Measurements from ENCODE around the gene SH3RF3.

The SH3RF3 gene

DNA sequence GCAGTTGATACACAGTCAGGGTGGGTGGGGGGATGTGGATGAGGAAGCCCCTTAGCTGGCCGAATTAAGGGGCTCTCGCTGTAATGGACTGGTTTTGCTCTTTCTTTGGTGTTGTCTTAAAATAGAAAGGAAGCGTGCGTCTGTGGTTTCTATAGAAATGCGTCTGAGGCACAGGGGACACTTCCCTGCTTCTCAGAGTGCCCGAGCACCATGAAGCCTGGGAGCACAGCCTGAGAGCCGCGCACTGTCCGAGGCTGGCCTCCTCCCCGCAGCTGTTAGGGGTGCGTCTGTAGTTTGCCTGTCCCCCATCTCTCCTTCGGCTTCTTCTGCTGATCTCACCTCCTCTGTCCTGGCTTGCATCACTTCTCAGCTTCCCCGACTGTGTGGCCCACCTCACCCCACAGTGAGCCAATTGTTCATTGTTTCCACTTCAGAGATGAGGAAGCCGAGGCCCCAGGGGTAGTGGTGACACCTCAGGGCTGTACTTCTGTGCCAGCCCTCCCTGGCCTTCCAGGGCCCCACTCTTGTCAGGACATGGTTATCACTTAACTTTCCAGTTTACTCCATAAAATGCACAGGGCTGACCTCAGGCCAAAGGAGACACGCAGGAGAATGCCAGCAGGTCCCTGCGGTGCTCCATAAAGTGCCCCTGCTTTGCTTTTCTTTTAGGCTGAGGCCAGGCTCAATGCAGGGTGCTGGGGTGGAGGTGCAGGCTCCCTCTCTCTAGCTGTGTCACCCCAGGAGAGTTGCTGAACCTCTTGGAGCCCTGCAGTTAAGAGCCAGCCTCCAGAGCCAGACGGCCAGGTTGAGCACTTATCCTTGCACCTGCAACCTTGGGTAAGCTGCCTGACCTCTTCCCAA is 274.2 kb downstream of the SH3RF3 start:
- no peak for DNase-seq

DNA sequence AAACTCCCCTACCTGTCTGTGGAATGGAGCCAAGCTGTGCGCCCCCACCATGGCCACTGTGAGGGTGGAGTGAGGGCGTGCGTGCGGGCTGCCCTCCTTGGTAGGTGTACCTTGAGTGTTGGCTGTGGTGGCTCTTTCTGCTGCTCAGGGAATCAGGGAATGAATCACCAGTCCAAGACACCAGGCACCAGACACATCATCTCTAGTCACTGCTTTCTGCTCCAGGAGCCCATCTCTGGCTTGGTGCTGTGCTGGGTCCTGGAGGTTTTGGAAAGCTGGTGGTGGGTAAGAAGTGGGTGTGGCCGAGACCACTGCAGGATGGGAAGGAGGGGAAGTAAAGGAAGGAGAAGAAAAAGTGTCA is 274.8 kb downstream of the SH3RF3 start:
- no peak for DNase-seq

DNA sequence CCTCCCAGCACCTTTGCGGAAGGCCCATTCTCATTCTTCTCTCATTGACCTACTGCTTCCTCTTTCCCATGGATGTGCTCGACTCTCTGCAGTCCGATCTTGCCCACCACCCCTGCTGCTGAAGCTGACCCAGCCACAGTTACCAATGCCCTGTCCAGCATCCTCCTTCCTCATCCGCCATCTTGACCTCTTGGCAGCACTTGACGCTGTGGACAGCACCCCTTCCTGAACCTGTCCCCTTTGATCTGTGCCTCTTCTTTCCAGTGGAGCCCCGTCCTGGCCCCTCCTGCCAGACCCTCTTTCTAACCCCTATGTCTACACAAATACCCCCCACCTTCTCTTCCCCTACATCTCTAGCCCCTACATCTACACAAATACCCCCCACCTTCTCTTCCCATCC is 275.7 kb downstream of the SH3RF3 start:
- no peak for DNase-seq

- DNase-seq, result no peak
These were observed 276.9 kb downstream of the SH3RF3 start for GRCh38 chr2:109405873-109406272.

GRCh38 chr2:109406301-109406700 is 277.3 kb downstream of the SH3RF3 start:
- DNase-seq, result no peak

GRCh38 chr2:109407276-109408042 is 278.5 kb downstream of the SH3RF3 start:
- no peak for DNase-seq

GRCh38 chr2:109408043-109408335 is 279.0 kb downstream of the SH3RF3 start:
- no peak for DNase-seq

DNA sequence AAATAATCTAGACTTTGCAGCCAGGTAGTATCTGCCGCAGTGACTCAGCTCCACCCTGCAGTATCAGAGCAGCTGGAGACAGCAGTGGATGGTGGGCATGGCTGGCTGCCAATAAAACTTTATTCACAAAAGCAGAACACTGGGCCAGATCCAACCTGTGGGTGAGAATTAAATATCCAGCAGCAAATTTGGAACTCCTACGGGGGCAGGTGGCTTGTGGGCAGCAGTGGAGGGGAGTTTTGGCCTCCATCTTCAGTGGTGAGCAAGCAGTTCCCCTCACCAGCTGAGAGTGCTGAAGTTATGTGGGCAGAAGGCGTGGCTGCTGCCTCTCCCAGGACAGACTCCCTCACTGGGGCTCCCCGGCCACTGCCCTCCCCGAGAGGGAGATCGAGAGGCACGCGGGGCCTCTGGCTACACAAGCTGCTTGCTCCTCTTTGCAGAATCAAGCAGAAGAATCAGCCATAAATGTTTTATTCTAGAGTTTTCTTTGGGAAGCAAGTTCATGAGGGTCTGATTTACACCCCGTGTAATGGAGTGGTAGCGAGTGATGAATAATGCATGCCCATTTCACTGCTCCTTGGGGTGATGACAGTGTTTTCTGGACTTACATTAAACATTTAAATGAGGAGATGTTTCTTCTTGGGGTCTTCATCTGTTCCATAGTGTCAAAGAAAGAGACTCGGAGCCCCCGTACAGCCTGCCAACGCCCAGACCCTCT is 280.5 kb downstream of the SH3RF3 start:
- no peak for DNase-seq

- no peak for DNase-seq
These were observed 281.2 kb downstream of the SH3RF3 start for GRCh38 chr2:109410039-109410815.

DNA sequence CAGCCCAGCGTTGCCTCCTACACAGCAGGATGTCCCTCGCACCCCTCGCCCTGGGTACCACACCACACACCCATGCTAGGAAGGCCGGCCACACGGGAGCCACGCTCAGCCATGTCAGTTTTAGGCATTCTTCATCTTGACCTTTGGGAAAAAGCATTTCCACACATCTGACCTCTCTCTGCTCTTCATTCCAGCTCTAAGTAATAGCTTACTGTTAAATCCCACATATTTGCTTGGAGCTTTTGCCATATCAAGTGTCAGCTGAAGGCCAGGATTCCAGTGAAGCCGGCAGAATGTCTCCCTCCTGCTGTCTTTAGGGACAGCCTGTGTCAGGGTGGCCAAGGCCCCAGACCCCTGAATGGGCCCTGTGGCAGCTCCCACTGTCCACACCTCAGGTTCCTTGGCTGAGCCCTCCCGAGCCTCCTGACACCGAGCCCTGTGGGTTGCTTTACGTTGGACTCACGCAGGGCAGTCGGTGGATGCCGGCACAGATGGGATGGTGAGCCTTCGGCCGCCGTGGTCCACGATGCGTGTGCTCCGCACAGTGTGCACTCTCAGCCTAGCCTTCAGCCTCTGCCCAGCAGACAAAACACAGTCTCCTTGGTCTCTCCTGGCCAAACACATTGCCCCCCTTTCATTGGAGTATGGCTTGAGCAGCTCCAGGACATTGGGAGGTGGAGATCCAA is 282.8 kb downstream of the SH3RF3 start:
- no peak for DNase-seq

DNA sequence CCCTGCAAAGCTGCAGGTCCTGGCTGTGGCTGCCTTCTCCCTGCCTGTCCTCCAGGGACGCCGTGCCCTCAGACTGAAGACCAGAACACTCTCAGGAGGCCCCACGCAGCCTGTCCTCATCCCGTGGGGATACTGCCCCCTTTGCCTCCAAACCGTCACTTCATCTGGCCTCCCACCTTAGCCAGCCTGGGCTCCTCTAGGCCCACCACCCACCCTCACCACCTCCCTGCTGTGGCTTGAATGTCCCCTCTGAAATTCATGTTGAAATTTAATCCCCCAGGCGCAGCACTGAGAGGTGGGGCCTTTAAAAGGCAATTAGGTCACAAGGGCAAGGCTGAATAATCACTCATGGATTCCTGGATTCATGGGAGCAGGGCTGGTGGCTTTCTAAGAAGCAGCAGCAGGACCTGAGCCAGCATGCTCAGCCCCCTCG is 286.6 kb downstream of the SH3RF3 start:
- DNase-seq, result no peak

DNA sequence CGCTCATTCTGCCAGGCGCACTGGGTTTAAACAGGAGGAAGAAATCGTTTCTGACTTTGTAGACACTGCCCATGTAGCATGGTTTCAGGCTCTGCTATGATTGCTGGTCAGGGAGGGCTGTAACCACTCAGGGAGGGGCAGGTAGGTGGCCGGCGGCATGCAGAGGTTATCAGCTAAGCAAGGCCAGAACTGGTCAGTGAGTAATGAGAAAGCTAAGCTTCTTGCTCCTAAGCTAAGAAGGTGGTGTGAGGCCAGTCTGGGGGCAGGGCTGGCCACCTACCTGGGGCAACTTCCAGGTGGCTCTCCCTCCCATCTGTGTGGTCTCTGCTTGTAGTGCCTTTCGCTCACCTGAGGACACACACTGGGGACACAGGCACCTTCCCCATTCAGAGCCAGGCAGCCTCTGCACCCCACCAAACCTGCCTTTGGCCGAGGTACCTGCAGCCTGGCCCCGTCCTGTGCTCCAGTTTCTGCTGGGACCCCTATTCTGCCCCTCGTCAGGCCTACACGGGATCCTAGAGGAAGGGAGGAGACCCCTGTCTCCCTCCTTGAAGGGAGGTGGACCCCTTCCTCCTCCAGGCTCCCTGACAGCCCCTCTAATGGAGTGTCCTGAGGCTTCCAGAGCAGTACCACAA is 288.8 kb downstream of the SH3RF3 start:
- no peak for DNase-seq

DNA sequence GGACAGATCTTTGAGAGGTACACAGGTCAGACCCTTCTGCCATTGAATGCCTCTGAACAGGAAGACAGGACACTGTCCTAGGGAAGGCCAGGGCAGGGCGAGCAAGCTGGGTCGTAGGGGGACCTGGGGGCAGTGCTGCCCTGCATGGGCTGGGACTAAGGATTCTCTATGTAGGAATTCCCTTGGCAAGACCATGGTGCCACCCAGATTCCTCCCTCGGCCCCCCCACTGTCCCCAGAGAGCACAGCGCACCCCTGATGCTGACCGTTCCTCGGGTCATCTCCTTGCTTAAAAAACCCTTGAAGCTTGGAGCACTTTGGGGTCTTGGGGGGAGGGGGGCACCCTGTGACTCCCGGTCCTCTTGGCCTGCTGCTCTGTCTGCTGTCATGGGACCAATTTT is 289.7 kb downstream of the SH3RF3 start:
- no peak for DNase-seq

DNA sequence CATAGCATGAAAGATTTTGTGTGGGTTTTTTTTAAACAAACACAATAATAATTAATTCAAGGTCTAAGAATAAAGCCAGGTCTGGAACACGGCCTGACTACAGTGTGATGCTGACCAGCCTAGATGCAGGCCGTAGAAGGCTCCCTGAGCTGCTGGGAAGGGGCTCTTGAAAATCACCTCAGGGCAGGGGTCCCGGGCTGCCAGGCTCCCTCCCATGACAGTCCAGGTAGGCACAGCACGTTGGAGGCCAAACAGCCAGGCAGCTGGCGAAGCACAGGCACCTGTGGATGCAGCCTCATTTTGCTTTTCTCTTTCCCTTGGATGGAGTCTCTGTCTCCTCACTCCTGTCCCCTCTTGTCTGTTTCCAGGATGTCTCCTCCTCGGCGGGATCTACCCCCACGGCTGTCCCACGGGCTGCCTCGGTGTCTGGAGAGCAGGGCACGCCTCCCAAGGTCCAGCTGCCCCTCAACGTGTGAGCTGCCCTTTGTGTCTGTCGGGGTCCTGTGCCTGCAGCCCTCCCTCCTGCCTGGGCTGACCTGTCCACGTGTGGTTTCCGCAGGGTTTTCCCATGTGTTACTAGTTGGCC is 290.3 kb downstream of the SH3RF3 start:
- DNase-seq, result no peak

DNA sequence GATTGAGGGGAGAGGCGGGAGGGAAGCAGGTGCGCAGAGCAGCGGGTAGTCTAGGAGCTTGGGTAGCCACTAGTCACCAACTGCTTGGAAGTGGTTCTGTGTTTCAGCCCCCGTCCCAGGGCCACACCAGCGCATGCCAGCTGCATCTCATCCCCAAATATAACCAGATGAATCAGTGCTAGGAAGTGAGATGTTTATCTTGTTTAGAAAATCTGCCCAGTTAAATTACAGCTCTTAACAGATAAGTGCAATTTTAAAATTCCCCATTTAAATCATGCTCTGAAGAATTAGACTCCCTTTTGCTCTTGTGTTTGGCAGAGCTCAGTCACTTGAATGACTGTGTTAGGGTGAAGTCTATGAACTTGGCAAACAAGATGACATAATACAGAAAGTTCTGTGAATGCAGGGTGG is 291.0 kb downstream of the SH3RF3 start:
- no peak for DNase-seq

DNA sequence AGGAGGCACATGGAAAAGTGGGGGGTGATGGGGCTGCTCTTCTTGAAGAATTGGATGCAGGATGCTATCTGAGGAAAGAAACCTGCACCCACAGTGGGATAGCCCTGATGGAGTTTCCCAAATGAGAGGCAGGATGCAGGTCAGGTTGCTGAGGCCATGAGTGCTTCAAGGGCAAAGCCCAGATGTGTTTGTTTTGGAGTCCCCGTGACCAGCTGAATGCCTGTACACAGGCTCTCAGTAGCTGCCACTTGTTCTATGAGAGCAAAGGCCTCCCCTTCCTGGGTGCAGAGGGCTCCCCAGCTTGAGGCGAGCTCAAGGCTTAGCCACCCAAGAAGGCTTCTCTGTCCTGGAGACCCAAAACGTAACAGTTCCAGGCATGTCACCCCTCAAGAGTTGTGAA is 292.1 kb downstream of the SH3RF3 start:
- no peak for DNase-seq

GRCh38 chr2:109421642-109422041 is 292.6 kb downstream of the SH3RF3 start:
- DNase-seq, result no peak

DNA sequence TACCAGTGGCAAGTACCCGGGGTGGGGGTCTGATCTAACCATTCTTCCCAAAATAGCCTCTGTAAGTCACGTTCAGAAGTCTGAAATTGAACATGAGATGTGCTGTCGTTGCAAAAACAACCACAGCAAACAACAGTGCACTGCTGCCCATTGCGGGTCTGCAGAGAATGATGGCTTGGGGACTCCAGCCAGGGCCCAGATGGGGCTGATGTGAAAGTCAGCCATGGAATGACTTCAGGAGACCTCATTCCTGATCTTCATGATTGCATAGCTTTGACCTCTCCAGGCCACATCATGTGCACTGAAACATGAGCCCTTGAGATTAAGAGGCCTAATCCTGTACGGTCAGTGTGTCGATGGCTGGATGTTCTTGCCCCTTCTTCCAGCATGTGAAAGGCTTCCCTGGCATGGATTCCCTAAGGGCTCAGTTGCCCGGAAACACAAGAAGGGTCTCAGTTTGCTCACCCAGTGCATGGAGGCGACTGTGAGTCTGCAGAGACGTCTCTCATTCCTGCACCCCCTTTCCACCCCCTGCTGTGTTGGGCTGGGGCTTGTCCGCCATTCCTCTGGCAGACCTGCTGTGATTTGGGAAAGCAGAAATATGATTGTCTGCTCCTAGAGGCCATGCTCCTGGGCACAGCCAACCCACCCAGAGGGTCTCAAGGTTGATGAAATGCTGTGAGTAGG is 293.2 kb downstream of the SH3RF3 start:
- DNase-seq, result no peak

GRCh38 chr2:109422758-109423500 is 293.9 kb downstream of the SH3RF3 start:
- DNase-seq, result no peak
